GM18526 (cell line): ENCODE data around the gene CDCA3.

ENCODE experiments used
- POLR2A ChIP-seq: IDR thresholded peaks from 3 replicates; pipeline ENCODE4 v1.6.1; 2011; ENCODE audit not compliant: insufficient read length; ENCODE audit errors: extremely low read depth

CDCA3 gene

DNA sequence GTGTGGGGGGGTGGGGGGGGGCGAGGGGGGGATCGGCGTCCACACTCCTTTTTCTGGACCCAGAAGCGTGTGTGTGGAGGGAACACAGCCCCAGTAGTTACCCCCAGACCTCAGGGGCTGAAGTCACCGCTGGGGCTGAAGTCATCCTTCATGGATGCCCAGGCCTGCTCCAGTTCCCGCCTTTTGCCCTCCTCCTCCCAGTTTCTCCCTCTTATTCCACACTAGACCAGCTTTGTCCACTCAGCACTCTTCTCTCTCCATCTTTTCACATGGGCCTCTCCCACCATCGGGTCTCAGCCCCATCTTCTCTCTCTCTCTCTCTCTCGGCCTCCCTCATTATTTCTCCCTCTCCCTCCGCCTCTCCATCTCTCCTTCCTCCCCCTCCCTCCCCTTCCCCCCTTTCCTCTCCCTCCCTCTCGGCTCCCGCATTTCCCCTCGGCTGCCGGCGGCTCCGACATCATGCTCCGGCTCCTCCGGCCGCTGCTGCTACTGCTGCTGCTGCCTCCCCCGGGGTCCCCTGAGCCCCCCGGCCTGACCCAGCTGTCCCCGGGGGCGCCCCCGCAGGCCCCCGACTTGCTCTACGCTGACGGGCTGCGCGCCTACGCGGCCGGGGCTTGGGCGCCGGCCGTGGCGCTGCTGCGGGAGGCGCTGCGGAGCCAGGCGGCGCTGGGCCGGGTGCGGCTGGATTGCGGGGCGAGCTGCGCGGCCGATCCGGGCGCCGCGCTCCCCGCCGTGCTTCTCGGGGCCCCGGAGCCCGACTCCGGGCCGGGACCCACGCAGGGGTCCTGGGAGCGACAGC, 22.9 kb downstream of the CDCA3 start, which contains the start of gene P3H3:
Gene P3H3 (plus strand): TSS at position 426 of the 799 bp plus-strand sequence. CDS start 34 bp downstream, at position 460.
- no peak for TF ChIP-seq POLR2A

DNA sequence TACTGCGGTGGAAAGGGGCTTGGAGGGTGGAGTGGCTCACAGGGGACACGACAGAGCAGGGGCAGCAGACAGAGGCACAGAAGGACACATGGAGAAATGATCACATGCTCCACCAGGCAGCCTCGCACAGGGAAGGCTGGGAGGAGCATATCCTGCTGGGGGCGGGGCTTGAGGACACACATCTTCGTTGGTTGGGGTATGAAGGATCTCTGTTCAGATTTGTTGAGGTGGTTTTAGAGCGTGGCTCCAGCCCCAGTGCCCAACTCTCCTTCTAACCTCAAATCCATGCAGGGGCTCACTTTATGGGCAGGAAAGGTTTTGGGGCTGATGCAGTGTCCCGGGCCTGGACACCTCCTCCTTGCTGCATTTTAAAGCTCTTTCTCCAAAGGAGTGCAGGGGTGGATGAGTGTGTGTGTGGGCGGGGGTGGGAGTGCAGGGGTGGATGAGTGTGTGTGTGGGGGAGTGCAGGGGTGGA, 23.6 kb downstream of the CDCA3 start:
- TF ChIP-seq POLR2A, result no peak

DNA sequence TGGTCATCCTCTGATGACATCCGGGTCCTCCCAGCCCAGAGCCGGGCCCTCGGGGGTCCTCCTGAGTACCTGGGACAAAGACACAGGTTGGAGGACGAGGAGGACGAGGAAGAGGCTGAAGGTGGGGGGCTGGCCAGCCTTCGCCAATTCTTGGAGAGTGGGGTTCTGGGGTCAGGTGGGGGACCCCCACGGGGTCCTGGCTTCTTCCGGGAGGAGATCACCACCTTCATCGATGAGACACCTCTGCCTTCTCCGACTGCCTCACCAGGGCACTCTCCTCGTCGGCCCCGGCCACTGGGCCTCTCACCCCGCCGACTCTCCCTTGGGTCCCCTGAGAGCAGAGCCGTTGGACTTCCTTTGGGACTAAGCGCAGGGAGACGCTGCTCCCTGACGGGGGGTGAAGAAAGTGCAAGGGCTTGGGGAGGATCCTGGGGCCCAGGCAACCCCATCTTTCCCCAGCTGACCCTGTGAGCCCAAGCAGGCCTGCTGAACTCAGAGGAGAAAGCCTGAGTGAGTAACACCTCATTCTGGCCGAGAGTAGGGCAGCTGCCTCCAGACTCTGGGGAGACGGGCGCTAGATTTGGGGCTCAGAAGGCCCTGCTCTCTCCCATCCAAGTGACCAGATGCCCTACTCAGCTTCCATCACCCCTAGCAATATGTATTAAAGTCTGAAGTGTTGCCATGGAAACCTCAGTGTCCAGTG, 24.2 kb downstream of the CDCA3 start:
- no peak for TF ChIP-seq POLR2A

DNA sequence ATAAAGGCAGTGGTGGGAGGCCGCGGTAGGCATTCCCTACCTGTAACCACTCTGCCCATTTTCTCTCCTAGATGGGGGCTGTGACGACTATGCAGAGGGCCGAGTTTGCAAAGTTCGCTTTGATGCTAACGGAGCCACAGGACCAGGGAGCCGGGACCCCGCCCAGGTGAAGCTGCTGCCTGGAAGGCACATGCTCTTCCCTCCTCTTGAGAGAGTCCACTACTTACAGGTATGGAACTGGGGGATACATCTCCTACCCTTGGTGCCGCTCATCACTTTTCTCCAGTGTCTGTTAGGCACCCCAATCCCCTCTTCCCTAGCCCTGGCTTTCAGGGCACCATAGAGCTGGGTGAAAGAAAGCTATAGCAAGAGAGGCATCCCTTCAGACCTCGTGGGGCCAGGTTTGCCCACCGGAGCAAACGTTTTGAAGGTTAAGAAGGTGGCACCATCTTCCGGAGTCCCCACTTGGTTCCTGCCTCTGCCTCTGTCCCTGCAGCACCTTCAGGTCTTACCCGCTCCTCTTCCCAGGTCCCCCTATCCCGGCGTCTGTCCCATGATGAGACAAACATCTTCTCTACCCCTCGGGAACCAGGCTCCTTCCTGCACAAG, 24.9 kb downstream of the CDCA3 start:
- TF ChIP-seq POLR2A, result no peak

DNA sequence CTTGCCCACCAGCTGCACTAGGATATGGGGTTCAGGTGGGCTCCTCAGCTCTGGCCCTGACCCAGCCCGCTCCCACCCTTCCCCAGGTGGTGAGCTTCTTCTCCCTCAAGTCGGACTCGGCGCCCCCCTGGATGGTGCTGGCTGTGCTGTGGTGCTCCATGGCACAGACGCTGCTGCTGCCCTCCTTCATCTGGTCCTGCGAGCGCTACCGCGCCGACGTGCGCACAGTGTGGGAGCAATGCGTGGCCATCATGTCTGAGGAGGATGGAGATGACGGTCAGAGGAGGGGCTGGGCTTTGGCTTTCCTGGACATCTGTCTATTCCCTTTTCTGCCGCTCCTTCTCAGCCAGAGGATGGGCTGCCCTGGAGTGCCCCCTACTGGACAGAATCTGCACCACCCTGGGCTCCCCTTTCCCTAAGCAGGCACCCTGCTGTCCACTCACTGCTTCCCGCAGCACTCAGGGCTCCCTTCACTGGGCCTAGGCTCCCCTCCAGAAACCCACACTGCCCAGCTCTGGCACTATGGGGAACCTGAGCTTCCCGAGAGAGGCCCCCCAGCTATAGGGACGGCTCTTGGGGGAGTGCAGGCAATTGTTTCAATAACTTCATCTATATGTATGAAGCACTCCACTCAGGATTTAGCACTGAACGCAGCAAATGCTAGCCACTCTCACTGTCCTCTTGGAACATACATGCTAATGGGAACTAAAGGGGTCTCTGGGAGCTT, 25.5 kb downstream of the CDCA3 start:
- TF ChIP-seq POLR2A, result no peak

DNA sequence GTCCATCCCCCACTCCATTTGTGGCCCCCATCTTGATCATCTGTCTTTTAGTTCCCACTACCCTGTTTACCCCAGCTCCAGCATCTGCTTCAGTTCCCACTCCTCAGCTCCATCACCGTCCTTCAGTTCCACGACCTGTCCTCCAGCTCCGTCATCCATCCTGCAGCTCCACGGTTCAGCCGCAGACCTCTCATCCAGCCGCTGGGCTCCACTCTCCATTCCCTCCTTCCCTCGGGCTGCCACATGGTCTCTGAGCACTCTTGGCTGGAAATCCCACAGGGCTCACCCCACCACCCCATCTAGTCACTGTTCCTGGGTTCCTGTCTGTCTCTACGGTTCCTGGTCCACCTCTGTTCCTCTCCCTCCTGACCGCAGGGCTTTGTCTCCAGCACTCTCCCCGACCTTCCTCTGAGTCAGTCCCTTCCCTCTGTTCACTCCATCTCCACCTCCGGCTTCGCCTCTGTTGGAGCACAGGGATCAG, 26.1 kb downstream of the CDCA3 start:
- no peak for TF ChIP-seq POLR2A

DNA sequence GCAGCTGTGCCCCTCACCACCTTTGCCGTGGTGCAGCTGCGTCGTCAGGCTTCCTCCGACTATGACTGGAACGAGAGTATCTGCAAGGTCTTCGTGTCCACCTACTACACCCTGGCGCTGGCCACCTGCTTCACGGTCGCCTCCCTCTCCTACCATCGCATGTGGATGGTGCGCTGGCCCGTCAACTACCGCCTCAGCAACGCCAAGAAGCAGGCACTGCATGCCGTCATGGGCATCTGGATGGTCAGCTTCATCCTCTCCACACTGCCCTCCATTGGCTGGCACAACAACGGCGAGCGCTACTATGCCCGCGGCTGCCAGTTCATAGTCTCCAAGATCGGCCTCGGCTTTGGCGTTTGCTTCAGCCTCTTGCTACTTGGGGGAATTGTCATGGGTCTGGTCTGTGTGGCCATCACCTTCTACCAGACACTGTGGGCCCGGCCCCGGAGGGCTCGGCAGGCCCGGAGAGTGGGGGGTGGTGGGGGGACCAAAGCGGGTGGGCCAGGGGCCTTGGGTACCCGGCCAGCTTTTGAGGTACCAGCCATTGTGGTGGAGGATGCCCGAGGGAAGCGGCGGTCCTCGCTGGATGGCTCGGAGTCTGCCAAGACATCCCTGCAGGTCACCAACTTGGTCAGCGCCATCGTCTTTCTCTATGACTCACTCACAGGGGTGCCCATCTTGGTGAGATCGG, 26.9 kb downstream of the CDCA3 start:
- no peak for TF ChIP-seq POLR2A

DNA sequence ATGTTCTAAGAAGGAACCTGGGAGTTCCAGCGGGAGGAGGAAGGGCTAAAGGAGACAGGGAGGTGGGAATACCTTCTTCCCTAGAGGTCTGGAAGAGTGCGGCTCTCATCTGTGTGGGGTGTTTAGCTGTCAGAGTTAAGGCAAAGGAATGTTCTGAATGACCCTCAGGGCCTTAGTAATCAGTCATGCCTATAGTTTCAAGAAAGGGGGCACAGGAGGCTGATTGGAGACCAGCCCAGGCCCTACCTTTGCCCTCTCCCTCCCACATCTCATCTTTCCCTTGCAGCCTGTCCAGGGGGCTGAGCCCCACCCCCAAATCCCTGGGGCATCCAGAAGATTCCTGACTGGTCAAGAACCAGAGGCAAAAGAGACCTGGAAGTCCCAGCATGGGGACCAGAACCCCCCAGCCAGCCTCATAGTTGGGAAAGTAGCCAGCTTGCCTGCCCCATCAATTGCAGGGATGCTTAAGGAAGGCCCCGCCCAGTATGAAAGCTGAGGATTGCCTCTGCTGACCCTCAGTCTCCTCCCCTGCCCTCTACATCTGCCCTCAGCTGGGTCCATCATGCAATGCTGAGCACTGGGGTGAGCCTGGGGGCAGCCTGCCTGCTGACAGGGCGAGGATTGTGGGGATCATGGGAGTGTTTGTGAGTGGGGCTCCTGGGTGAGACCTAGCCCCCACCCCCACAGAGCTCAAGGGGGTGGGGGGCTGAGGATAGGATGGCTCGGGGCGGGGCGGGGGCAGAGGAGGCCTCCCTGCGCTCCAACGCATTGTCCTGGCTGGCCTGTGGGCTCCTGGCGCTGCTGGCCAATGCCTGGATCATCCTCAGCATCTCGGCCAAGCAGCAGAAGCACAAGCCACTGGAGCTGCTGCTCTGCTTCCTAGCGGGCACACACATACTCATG, 27.7 kb downstream of the CDCA3 start:
- no peak for TF ChIP-seq POLR2A

DNA sequence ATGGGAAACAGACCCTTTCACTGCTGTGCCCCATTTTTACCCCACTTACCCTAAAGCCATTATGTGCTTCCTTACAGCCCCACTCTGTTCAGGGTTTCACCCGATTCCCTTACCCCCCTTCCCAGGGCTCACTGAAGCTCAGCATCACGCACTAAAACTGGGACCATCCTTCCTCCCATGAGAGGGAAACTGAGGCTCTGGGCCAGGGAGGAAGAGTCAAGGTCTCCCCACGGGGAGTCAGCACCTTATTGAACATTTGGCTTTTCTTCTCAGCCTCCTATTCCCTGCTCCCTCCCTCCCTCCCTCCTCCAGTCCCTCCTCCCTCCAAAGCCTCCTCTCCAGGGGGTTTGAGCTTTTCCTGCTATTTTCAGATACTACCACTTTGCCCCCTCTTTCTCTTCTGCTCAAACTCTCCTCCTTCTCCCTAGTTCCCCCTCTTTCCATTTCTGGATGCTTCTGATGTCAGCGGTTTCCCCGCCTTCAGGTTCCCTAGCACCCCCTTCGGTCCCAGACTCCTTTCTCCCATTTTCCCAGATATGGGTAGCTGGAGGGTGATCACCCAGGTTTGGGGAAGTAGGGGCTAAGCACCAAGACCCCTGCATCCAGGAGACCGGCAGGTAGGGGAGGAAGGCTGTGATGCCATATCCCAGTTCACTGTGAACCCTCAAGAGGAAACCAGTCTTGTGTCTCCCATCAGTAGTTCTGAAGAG, 28.5 kb downstream of the CDCA3 start:
- TF ChIP-seq POLR2A, result no peak

DNA sequence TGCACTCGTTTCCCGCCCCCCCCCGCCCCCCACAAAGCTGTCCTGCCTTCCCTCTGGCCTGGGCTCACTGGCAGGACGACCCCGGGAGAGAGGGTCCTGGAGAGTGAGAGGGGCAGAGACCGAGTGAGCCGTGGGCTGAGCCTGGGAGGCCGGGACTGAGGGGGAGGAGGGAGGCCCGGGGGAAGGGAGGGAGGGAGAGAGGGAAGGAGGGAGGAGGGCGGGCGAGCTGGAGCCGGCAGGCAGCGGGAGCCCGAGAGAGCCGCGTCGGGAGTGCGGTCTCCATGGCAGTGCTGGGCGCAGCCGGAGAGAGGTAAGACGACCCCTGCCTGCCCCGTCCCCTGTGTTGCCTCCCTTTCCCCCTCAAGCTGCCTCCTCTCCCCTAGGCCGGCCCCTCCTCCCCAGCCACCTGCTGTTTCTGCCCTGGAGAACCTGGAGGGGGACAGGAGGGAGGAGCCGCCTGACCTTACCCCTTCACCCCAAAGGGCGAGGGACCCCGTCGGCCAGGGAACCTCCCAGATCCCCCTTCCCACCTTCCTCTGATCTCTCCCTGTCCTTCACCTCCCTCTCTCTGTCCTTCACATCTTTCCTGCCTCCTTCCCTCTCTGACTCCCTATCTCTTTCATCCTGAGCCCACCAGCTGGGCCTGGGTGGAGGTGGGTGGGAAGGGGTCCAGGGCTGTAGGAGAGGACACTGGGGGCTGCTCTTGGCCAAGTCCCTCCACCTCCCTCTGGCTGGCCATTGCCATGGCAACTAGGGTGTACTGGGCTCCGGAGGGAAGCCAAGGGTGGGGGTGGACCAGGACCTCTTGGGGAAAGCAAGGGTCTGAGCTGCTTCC, 29.3 kb downstream of the CDCA3 start, which contains the start of gene GPR162:
Gene GPR162 (plus strand): TSS at position 231 of the 835 bp plus-strand sequence. CDS start 2,078 bp downstream, outside the sequence.
- TF ChIP-seq POLR2A, result no peak

DNA sequence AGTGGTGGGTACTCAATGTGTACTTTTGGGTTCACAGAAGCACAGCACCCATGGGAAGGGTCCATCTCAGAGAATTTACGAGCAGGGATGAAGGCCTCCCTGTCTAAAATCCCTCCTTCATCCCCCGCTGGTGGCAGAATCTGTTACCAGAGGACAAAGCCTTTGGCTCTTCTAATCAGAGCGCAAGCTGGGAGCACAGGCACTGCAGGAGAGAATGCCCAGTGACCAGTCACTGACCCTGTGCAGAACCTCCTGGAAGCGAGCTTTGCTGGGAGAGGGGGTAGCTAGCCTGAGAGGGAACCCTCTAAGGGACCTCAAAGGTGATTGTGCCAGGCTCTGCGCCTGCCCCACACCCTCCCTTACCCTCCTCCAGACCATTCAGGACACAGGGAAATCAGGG, 30.9 kb downstream of the CDCA3 start:
- TF ChIP-seq POLR2A, result no peak

DNA sequence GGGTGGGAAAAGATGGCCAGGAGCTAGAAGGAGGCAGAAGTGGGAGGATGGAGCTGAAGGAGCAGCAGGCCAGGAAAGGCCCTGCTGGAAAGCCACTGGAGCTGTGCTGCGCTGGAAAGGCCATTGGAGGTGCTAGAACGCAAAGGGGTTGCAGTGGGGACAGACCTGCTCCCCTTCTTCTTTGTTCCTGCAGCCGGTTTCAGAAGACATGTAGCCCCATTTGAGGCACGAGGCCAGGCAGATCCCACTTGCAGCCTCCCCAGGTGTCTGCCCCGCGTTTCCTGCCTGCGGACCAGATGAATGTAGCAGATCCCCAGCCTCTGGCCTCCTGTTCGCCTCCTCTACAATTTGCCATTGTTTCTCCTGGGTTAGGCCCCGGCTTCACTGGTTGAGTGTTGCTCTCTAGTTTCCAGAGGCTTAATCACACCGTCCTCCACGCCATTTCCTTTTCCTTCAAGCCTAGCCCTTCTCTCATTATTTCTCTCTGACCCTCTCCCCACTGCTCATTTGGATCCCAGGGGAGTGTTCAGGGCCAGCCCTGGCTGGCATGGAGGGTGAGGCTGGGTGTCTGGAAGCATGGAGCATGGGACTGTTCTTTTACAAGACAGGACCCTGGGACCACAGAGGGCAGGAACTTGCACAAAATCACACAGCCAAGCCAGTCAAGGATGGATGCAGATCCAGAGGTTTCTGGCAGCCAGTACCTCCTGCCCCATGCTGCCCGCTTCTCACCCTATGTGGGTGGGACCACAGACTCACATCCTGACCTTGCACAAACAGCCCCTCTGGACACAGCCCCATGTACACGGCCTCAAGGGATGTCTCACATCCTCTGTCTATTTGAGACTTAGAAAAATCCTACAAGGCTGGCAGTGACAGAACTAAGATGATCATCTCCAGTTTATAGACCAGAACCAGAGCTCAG, 31.7 kb downstream of the CDCA3 start:
- TF ChIP-seq POLR2A, result no peak
